Measurements from ENCODE around the gene GARNL3.

GARNL3 gene, protein sequence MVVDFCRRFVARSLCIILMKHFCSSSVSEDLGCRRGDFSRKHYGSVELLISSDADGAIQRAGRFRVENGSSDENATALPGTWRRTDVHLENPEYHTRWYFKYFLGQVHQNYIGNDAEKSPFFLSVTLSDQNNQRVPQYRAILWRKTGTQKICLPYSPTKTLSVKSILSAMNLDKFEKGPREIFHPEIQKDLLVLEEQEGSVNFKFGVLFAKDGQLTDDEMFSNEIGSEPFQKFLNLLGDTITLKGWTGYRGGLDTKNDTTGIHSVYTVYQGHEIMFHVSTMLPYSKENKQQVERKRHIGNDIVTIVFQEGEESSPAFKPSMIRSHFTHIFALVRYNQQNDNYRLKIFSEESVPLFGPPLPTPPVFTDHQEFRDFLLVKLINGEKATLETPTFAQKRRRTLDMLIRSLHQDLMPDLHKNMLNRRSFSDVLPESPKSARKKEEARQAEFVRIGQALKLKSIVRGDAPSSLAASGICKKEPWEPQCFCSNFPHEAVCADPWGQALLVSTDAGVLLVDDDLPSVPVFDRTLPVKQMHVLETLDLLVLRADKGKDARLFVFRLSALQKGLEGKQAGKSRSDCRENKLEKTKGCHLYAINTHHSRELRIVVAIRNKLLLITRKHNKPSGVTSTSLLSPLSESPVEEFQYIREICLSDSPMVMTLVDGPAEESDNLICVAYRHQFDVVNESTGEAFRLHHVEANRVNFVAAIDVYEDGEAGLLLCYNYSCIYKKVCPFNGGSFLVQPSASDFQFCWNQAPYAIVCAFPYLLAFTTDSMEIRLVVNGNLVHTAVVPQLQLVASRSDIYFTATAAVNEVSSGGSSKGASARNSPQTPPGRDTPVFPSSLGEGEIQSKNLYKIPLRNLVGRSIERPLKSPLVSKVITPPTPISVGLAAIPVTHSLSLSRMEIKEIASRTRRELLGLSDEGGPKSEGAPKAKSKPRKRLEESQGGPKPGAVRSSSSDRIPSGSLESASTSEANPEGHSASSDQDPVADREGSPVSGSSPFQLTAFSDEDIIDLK

DNA sequence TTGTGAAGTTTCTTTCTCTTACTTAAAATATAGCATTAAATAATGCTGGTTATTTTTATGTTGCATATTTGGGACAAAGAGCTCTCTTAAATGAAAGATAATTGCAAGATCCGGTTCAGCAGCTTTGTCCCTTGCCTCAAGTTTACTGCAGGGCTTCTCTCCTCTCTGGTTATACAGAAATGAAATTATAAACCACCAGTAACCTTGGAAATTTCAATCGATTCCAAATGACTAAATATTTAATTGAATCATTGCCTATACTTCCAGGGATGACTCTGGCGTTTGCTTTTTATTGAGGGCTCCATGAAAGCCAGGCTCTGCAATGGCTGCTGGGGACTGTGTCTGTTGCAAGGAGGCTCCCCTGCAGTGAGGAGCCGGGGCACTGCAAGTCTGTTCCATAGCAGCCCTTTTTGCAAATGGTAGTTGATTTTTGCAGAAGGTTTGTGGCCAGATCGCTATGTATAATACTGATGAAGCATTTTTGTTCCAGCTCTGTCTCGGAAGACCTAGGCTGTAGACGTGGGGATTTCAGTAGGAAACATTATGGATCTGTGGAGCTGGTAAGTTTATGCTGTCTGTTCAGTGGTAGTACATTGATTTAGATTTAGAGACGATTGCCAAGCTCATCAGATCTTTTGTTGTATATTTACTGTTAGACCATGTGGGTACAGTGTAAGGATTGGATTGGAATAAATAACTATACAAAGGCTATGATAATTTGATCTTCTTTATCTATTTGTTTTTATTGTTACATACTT, at the start of gene GARNL3:
Gene GARNL3, plus strand, starts transcription at position 313 of the 758 bp plus-strand sequence. Its CDS starts 104 bp downstream, at position 417.
- no peak for DNase-seq (ENCODE audit: low read depth)

DNA sequence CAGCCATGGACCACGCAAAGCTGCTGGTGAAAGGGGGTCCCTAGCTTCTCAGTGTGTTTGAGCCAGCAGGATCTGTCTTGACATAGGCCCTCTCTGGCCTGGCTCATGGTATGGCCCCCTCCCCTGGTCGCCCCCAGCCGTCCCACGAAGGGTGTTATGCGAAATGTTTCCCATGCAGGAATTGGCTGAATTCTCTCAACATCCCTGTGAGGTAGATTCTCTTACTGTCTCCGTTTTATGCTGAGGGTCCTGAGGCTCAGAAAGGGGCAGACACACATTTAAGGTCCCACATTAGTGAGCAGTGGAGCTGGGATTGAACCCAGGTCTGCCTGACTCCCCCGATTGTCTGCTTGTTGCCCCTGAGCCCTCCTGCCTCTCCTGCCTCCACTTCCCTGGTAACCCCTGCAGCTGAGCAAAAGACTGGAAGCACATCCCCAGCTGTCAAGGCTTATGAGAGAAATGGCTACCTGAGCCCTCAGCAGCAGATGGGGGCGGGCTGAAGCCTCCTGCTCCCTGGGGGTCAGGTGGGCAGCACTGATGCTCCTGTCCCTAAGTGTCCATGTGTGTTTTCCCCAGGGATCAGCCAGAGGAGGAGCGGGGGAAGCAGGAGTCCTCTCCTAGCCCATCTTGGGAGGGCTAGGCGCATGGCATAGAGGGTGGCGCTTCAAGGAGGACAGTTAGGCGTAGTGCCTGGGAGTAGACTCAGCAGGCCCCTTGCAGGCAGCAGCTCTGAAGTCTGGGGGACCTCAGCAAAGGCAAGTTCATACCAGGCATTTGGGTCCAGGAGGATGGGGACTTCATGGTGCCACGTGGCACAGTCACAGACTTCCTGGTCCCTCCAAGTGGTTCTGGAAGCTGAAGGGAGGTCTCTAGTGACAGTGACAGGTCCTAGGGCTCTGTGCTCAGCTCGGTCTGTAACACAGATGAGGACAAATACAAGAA, 49.0 kb upstream of the GARNL3 start:
- DNase-seq (ENCODE audit: low read depth) = no peak

DNA sequence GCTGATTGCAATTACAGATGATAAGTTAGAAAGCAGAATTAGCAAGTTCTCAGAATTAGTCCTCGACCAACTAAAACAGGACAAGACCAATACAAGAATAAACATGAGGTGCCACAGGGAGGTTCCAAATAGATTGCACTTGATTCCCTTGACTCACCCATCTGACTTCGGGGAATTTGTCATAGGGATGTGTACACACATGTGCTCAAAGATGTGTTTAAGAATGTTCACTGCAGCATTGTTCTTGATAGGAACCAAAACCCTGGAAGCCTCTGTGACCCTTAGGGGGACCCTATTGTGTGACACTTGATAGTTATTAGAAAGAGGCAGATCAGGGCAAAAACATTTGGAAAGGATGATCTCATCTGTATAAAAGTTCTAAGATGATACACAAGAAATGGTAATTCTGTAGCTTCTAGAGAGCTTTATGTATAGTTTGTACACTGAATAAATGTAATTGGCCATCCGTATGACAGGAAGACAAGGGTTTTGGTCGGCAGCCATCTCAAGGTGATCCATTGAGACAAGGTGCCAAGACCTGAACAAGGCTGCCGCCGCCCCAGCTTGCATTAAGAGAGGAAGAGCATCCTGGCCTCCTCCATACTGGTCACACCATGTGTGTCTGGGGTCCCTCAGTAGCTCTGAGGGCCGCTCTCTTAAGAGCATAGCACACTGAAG, 48.2 kb upstream of the GARNL3 start:
- DNase-seq (ENCODE audit: low read depth) = no peak

DNA sequence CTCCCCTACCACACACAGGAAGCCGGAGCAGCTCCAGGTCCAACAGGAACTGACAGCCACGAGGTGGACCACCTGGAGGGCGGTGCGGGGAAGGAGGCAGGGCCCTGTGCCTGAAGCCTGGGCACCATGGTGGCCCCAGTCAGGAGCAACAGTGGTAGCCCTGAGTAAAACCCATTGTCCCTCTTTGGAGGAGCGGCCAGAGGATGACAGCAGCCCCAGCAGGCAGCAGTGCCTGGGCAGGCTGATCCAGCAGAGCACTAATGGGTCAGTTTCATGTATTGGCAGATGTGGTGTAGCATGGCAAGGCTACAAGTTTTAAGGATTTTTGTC, 47.7 kb upstream of the GARNL3 start:
- no peak for DNase-seq (ENCODE audit: low read depth)

DNA sequence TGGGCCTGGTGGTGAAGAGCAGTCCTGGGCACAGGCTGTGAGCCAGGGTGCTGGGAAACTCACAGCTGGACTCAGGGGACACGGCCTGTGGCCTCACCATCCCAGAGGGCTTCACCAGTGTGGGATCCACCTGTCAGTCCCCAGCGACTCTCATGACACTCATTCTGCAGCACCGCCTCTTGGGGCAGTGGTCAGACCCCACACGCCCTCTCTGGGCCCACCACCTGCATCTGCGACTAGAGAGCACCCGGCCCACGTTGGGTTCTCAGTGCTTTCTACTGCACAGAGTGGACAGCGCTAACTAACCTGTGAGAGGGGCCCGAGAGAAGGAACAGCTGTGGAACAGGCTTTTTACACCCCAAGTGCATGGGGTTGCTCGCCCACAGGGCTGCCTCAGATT, 45.8 kb upstream of the GARNL3 start:
- DNase-seq (ENCODE audit: low read depth) = no peak

DNA sequence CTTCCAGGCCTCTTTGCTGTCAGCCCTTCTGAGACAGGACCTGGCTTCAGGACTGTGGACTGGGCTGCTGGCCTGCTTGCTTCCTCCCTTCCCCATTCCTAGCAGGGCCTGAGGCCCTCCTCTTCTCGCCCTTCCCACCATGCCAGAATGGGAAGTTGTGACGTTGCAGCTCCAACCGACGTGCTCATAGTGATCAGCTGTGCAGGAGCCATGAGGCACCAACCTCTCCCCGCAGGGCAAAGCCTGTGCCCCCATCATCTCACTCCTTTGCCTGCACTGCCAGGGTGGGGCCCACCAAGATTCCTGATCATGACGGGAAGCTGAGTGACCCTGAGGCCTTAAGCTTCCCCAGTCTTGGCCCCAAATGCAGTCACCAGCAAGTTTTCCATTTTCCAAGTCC, 45.1 kb upstream of the GARNL3 start:
- no peak for DNase-seq (ENCODE audit: low read depth)

DNA sequence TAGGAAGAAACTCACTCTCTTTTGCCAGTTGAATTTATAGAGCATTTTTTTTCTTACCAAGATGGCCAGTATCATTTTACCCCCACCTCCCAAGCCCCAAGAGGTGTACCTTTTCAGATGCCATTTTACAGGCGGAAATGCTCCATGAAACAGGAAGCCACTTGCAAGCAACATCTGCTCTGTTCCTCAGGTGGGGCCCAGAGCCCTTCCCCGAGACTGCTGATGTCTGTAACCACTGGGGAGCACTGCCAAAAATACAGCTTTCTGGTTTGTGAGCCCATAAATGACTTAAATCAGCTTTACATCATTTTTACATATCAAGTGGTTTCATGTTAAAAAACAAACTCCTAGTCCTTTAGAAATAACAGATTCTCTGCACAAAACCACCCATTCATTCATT, 42.9 kb upstream of the GARNL3 start:
- no peak for DNase-seq (ENCODE audit: low read depth)

DNA sequence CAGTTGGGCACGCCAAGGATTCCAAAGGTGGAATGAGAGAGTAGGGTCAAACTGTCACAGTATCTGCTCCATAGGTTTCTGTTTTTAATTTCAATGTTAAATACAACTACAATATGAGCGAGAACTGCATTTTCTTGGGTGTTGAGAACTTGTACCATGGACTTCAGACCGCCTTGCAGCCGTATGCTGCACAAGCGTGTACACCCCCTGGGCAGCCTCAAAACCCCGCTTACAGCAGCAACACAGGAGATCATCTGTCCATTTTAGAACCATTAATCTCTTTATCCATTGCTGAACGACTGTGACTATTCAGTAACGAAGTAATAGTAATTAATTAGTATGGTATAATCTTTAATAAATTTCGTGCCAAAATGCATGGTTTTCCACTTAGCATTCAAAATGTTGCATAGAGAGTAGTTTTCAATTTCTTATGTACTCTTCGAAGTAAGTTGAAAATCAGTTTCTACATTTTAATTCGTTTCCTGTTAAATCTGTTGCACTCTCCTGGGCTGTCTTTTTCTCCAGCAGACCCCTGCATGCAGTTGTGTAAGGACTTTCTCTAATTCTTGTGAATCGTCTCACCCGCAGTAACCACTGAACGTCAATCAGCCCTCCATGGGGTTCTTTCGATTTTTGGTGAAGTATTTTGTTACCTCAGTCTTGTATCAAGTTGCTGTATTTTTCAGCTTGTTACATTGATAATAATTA, 42.0 kb upstream of the GARNL3 start:
- DNase-seq (ENCODE audit: low read depth) = no peak

DNA sequence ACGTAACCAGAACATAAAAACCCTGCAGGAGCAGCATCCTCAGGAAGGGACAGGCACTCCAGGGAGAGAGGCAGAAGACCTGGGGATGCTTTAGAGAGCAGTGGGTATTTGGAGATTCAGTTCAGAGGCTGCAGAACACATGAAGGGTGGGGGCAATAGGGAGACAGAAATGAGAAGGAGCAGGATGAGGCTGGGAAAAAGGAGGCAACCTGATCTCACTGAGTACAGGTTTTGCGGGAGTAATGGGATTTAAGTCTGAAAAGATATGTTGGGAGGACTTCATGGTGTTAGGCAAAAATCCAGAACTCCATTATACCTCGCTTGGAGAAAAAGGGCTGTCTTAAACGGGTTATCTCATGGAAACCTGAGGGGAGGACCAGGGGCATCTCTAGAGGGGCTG, 41.3 kb upstream of the GARNL3 start:
- no peak for DNase-seq (ENCODE audit: low read depth)

DNA sequence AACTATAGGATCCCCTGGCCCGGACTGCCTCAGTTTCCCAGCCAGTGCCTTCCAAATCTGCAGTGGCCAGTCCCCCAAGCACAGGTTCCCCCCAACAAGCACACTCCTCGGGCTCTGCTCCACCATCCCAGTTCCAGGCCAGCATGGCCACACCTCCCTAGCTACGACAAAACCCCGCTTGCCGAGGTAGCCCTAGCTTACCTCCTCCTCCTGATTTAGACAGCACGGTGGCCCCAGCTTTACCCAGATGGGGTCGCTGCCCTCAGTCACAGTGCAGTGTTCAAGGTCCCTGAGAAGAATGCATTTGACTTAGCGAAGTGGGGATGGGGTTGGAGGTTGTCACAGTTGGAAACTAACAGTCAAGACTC, 40.8 kb upstream of the GARNL3 start:
- no peak for DNase-seq (ENCODE audit: low read depth)

DNA sequence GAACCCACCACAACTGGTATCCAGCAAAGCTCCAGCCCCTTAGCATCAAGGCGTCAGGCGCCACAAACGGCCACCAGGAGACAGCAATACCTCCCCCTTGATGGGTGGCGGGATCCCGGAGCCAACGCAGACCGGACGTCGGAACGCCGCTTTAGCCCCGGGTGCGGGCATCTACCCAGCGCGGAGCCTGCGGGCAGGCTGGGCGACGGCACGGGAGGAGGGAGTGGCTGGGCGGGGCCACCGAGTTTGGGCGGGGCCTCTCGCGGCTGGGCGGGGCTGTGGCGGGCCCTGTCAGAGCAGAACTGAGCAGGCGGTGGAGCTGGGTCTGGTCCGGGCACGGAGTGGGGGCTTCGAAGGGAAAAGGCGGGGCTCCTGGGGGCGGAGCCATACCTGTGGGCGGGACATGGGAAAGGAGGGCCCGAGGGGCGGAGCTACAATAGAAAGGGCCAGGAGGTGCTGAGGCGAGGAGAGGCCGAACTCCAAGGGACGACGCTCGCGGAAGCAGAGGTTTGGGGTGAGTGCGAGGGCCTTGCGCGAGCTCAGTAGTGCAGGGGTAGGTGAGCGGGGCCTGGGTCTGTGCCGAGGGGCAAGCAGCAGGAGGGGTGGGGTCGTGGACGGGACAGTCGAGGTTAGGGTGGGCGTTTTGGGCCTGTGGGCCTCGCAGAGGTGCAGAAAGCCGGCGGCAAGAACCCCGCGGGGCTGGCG, 40.2 kb upstream of the GARNL3 start:
- DNase-seq (ENCODE audit: low read depth) = peak; percentile 67

DNA sequence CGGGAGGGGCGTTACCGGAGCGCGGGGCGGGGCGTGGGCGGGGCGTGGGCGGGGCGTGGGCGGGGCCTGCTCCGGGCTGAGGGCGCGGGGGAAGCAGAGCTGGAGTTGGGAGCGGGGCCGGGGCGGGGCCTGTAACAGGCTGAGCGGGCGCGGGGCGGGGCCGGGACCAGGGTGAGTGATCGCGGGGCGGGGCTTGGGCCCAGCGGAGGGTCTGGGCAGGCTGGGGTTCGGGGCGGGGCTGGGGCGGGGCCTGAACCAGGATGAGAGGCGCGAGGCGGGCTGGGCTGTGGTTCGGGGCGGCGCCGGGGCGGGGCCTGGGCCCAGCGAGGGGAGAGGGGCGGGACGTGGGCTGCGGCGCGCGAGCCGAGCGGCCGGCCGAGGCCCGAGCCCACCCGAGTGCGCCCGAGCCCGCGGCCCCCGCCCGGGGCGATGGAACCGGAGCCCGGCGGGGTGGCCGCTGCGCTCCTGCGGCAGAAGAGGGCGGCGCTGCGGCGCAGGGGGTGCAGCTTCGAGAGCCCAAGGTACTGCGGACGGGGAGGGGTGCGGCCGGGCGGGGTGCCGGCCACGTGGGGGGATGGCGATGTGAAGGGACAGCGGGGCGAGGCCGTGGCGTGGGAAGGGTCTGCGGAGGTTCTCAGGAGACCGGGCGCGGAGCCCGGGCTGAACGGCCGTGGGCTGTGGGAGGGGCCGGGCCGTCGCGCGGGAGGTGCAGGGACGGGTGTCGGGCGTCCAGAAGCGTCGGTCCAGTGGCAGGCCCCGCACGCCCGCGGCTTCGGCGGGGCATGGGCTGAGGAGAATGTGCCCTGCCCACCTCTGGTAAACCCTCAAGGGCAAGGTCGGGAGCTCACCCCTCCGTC, 39.5 kb upstream of the GARNL3 start:
- DNase-seq (ENCODE audit: low read depth) = peak; percentile 81

DNA sequence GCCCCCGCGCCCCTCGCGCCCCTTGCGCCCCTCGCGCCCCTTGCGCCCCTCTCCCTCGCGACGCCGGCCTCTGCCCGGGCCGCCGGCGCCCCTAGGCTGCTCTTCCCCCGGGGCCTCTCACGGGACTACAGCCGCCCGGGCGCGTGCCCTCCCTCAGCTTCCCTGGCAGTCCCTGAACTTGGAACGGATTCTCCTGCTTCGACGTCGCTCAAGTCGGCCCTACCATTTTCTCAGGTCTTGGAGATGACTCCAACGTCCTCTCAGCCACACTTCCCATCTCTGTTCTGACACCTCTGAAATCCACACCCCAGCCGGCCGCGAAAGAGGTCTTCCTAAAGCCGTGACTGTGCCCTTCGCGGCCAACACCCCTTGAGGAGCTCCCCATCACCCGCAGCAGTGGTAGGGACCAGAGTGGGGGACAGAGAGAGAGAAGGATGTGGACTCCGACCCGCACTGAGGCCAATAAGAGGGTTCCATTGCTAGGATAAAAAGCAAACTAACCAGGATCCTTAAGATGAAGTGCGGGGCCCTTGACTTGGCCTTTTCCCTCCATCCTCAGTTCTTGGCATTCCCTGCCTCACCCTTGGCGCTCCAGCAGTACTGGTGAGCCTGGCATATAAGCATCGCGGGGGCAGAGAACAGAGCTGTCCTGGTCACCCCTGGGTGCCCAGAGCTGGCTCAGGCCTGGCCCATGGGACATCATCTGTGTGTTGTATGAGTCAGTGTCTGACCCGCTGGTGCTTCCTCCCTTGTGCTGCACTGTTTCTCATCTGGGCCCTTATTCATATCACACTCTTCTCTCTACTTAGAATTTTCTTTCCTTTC, 38.6 kb upstream of the GARNL3 start:
- DNase-seq (ENCODE audit: low read depth) = no peak

DNA sequence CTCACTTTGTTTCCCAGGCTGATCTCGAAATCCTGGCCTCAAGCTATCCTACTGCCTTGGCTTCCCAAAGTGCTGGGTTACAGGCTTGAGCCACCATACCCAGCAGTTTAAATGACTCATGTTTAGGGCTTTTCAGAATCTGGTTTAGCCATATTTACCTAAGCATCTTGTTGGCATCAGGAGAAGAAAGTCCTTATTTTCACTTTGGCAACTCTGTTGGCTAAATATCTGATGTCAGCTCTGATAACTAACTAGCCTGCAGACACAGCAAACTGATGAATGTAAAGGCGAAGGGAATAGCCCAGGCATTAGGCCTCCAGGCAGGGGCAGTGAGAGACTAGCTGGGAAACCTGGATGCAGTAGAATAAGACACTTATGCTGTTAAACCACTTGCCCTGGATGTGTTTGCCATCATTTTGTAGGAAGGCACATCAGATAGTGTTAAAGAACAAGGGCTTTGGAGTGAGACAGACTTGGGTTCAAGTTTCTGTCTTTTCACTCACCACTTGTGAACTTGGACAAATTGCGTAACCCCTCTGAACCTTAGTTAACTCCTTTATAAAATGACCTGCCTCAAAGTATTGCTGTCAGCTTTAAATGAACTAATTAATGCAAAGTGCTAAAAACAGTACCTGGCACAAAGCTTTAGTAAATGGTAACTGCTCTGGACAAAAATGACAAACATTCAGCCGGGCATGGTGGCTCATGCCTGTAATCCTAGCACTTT, 34.7 kb upstream of the GARNL3 start:
- no peak for DNase-seq (ENCODE audit: low read depth)

DNA sequence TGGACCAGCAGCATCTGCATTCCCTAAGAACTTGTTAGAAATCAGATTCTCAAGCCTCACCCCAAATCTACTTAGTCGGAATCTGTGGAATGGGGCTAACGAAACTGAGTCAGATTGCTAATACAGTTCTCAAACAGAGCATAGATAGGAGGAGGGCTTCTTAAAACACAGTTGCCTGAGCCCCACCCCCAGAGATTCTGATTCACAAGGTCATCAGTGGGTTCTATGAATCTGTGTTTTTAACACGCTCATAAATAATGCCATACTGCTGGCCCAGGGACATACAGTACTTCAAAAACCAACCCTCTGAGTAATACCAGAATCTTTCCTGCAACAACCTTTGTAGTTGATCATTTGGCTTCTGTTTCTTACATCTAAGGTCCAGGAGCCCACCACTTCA, 32.9 kb upstream of the GARNL3 start:
- no peak for DNase-seq (ENCODE audit: low read depth)

DNA sequence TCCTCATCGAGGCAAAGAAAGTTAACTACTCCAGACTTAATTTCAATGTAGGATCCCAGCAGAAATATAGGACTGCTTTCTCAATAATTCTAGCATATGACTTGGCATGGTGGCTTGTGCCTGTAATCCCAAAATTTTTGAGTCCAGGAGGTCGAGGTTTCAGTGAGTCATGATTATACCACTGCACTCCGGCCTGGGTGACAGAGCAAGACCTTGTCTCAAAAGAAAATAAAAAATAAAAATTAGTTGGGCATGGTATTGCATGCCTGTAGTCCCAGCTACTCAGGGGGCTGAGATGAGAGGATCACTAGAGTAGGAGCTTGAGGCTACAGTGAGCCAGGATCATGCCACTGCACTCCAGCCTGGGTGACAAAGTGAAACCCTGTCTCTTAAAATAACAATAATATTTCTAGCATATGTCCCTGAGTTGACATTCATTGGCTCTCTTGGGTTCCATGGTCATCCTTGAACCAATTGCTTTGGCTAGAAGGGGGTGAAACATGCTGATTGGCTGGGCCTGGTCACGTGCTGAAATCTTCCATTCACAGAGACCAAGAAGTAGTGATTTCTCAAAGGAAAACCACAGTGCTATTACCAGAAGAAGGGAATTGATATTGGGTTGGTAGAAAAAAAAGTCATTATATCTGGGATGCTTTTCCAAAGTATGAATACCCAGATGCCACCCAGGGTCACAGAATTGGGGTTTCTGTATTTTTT, 31.6 kb upstream of the GARNL3 start:
- DNase-seq (ENCODE audit: low read depth) = no peak
